DLD1 (cell line): ENCODE results near the gene TEP1.
"Not testable (repeated sequence)": the region's sequence is repeated elsewhere in the genome, so short reads cannot be mapped to it uniquely, and the experiment has no call there.

Experiments
- in situ Hi-C: cut with HindIII; loops from 2 replicates; pipeline ENCODE4 v1.10.0; 2017; ENCODE audit warnings: low sequenced_read_pairs

TEP1 gene

GRCh38 chr14:20346713-20347112 is 66.6 kb downstream of the TEP1 start:
- in situ Hi-C loops = no loop called here

- in situ Hi-C loops = no loop called here
Observed at GRCh38 chr14:20345366-20345765, 67.9 kb downstream of the TEP1 start.

GRCh38 chr14:20343862-20344220 is 69.5 kb downstream of the TEP1 start:
- in situ Hi-C loops = no loop called here

GRCh38 chr14:20343092-20343861 is 70.0 kb downstream of the TEP1 start, which contains the start of gene PARP2:
PARP2 (plus strand) TSS chr14:20343635; CDS start chr14:20343642, 7 bp downstream.
- in situ Hi-C loops = no loop called here

- in situ Hi-C loops = no loop called here
Observed at GRCh38 chr14:20341646-20342045, 71.7 kb downstream of the TEP1 start.

- in situ Hi-C loops = not testable (repeated sequence)
Observed at GRCh38 chr14:20341032-20341431, 72.3 kb downstream of the TEP1 start.

- in situ Hi-C loops = no loop called here
Observed at GRCh38 chr14:20334017-20334416, 79.3 kb downstream of the TEP1 start.

GRCh38 chr14:20333494-20333841 is 79.8 kb downstream of the TEP1 start:
- in situ Hi-C loops = no loop called here

GRCh38 chr14:20332788-20333493 is 80.4 kb downstream of the TEP1 start, which contains the start of gene CCNB1IP1:
CCNB1IP1 (minus strand) TSS chr14:20333279; CDS start chr14:20316523, 16,756 bp downstream.
- in situ Hi-C loops = no loop called here

GRCh38 chr14:20332431-20332787 is 80.9 kb downstream of the TEP1 start:
- in situ Hi-C loops = no loop called here

GRCh38 chr14:20331053-20331613 is 82.2 kb downstream of the TEP1 start:
- in situ Hi-C loops = no loop called here

GRCh38 chr14:20329355-20329754 is 83.9 kb downstream of the TEP1 start:
- in situ Hi-C loops = no loop called here

GRCh38 chr14:20328705-20329104 is 84.6 kb downstream of the TEP1 start:
- in situ Hi-C loops = no loop called here

- in situ Hi-C loops = no loop called here
Observed at GRCh38 chr14:20327005-20327869, 86.1 kb downstream of the TEP1 start.

- in situ Hi-C loops = no loop called here
Observed at GRCh38 chr14:20317720-20318119, 95.6 kb downstream of the TEP1 start.
